NCI-H524 treated with DMSO at 0.1 percent for 48 hours (cell line): ENCODE data around the gene DNASE2.

Experiments used
- DNase-seq: peaks from one replicate; lab custom pipeline; 2025; lab: John Stamatoyannopoulos, UW

DNASE2 gene

DNA sequence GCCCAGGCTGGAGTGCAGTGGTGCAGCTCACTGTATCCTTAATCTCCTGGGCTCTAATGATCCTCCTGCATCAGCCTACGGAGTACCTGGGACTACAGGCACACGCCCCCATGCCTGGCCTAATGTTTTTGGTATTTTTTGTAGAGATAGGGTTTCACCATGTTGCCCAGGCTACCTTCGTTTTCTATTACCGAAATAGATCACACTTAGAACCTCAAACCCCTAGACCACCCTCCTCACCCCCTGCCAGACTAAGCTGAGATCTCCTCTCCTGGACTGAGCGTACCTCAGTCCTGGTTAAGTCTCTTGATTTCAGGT, 5.4 kb upstream of the DNASE2 start:
- DNase-seq = no peak

DNA sequence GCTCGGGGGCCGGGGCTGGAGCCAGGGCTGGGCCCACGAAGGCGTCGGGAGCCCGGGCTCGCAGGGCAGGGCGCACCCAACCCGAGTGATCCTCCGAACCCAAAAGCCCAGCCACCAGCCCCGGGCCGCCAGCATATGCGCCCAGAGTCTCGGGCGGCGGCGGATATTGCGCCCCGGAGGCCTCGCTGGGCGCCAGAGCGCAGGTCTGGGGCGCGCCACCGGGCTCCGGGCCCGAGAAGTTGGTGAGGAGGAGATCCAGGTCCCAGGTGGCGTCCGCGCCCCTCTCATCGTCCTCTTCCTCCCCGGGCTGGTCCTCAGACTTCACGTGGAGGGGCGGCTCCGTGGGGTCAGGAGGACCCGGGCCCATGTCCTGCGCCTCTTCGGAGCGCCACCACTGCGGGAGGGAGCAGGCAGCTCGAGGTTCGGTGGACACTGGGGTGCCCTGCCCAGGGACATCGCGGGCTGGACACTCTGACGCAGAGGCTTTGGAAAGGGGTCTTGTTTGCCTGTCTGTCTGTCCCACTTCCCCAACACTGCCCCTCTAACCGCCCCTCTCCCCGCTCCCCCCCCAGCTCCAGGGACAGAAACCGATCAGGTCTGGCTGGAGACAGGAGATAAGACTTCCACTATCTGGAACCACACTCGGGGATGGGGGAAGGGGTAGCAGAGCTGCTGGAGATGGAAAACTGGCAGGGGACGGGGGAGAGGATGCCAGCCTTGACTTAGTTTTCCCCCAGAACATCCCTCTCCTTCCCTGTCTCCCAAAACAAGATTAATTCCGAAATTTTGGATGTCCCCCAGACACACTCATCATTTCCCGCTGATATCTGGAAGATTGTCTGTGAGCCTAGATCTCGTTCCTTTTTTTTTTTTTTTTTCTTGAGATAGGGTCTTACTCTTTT, 4.8 kb upstream of the DNASE2 start:
- DNase-seq = no peak

DNA sequence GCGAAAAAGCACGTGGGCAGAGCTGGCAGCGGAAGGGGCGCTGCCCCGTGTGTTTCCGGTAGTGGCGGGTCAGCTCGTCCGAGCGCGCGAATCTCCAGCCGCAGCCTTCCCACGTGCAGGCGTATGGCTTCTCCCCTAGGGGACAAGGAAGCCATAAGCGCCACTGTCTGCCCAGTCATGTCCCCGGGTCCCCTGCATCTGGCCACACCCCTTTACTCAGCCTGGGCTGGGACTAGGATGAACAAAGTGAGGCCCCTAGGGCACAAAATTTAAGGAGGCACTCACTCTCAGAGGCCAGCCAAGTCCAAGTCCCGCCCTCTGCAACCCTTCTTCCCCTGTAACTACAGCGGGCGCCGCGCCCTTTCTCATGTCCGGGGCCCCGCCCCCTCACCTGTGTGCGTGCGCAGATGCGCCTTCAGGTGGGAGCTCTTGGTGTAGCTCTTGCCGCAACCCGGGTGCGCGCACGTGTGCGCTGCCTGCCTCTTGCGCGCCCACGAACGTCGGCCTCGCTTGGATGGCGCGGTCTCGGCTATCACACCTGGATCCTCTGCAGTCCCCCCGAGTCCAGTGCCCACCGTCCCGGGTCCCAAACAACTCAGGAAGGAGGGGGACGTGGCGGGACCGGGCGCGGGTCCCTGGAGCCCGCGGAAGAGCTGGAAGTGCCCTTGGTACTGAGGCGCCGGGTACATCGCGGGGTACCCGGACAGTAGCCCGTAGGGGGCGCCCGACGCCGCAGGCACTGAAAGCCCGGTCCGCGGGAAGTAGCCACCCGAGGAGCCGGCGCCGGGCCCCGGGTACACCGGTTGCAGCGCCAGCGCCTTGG, 3.9 kb upstream of the DNASE2 start:
- no peak for DNase-seq

DNA sequence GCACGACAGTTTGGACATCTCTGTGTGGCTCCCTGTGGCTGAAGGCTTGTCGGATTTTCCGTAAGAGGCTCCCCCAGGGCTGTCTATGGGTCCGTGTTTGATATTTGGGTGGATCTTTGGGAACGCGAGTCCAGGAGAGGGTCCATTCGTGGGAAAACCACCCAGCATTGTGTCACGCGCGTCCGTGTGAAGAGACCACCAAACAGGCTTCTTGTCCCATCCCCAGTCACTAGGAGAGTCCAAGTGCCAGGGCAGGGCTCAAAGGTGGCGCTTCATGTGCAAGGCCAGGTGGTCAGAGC, 3.3 kb upstream of the DNASE2 start:
- DNase-seq = no peak

DNA sequence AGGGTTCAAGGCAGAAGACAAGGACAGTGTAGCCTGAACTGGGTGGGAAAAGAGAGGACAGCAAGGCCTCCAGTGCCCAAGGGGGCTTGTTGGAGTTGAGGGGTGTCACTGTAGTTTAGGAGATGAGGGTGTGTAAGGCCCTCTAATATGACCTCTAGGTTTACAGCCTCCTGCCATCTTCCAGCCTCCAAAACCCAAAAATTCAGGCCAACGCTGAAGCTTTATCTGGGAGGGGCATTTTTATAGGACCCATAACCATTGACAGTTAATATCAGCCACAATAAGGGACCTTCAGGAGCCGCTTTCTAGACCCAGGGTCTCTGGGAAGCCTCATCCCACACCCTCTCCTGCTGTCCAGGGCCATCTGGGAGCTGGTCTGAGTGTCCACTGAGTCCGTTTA, 3.0 kb upstream of the DNASE2 start:
- no peak for DNase-seq

DNA sequence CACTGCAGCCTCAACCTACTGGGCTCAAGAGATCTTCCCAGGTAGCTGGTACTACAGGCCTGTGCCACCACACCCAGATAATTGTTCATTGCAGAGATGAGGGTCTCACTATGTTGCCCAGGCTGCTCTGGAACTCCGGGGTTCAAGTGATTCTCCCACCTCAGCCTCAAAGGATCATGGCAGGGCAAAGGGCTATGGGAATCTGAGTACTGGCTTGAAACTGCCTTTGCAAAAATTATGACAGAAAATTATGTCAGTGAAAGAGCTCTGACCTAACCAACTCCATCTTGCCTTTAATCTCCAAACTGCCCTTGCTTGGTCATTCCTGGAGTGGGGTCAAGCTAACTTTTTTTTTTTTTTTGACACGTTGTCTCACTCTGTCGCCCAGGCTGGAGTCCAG, 1.3 kb upstream of the DNASE2 start:
- no peak for DNase-seq

DNA sequence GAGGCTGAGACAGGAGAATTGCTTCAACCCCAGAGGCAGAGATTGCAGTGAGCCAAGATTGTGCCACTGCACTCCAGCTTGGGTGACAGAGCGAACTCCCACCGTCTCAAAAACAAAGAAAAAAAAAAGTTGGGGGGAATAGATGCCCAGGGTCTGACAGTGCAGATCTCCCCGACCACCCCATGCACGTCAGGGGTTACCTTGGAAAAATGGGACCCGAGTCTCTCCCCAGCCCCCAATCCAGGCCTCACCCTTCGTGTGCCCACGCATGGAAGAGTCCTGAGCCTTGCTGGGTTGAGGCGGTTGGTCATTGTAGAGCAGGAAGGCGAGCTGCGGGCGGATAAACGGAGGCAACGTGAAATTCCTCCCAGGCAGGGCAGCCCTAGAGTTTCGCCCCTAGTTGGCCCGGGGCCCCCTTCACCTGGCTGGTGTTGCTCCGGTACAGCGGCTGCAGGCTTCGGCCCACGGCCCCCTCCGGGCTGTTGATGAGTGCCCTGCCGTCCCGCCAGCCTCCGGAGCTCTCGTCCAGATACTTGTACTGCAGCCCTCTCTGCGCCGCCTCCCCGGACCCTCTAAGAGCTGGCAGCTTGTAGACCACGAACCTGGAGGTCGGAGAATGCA, 588 bp downstream of the DNASE2 start:
- DNase-seq = no peak

DNA sequence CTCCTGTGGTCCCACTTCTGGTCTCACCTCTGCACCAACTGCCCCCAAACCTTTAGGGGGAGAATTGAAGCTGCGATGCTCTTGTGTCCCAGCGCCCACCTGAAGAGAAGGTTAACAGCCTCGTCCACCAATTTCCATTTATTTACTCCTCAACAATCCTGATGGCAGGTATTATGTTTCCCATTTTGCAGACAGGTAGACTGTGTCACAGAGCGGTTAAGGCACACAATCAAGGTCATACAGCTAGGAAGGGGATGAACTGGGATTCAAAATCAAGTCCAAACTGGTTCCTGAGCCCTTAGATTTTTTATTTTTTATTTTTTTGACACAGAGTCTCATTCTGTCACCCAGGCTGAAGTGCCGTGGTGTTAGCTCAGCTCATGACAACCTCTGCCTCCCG, 6.2 kb downstream of the DNASE2 start:
- DNase-seq = no peak

DNA sequence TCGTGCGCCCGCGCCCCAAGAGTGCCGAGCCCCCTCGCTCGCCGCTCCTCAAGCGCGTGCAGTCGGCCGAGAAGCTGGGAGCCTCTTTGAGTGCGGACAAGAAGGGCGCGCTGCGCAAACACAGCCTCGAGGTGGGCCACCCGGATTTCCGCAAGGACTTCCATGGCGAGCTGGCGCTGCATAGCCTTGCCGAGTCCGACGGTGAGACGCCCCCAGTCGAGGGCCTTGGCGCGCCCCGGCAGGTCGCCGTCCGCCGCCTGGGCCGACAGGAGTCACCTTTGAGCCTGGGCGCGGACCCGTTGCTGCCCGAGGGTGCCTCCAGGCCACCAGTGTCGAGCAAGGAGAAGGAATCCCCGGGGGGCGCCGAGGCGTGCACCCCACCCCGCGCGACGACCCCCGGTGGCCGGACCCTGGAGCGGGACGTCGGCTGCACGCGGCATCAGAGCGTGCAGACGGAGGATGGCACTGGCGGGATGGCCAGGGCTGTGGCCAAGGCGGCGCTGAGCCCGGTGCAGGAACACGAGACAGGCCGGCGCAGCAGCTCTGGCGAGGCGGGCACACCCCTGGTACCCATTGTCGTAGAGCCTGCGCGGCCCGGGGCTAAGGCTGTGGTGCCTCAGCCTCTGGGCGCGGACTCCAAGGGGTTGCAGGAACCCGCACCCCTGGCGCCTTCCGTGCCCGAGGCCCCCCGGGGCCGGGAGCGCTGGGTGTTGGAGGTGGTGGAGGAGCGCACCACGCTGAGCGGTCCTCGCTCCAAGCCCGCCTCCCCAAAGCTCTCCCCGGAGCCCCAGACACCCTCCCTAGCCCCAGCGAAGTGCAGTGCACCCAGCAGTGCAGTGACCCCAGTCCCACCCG, 7.1 kb downstream of the DNASE2 start:
- no peak for DNase-seq

DNA sequence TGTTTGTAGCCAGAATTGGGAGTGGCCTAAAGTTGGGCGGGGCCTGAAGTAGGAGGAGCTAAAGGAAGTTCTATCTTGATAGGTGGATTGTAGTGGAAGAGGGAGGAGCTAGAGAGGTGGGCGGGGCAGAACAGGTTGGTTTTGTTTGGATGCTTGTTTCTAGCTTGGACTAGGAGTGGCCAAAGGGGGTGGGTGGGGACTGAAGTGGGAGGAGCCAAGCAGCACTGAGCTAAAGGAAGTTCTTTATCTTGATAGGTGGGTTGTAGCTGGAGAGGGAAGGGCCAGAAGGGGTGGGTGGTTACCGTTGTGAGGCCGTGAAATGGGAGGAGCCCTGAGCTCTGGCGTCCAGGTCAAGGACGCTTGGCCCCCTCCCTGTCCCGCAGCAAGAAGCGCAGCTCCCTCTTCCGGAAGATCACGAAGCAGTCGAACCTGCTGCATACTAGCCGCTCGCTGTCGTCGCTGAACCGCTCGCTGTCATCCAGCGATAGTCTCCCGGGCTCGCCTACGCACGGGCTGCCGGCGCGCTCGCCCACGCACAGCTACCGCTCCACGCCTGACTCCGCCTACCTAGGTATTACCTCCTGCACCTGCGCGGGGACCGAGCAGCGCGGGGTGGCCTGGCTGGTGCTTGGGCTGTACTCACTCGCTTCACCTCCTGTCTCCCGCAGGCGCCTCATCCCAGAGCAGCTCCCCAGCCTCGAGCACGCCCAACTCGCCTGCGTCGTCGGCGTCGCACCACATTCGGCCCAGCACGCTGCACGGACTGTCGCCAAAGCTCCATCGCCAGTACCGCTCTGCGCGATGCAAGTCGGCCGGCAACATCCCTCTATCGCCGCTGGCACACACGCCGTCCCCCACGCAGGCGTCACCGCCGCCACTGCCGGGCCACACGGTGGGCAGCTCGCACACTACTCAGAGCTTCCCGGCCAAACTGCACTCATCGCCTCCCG, 8.0 kb downstream of the DNASE2 start:
- DNase-seq = no peak

DNA sequence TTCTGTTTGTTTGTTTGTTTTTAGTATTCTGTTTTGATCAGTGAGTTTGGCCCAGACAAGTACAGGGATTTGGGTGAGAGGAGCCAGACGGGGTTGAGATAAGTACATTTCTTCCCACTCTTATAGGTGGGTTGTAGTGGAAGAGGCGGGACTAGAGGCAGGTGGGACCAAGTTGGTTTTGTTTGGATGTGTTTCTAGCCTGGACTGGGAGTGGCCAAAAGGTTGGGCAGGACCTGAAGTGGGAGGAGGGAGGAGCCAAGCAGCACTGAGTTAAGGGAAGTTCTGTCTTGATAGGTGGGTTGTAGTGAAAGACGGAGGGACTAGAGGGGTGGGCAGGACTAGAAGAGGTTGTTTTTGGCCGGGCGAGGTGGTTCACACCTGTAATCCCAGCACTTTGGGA, 9.0 kb downstream of the DNASE2 start:
- DNase-seq = no peak

DNA sequence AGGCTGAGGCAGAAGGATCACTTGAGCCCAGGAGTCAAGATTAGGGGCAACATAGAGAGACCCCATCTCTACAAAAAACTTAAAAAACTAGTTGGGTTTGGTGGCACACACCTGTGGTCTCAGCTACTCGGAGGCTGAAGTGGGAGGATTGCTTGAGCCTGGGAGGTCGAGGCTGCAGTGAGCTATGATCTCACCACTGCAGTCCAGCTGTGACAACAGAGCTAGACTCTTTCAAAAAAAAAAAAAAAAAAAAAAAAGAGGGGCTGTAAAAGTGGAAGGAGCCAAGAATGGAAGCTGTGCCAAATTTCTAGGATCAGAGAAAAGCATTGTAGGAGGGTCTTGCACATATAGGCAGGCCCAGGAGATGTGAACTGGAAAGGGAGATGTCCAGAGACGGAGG, 9.6 kb downstream of the DNASE2 start:
- DNase-seq = no peak

DNA sequence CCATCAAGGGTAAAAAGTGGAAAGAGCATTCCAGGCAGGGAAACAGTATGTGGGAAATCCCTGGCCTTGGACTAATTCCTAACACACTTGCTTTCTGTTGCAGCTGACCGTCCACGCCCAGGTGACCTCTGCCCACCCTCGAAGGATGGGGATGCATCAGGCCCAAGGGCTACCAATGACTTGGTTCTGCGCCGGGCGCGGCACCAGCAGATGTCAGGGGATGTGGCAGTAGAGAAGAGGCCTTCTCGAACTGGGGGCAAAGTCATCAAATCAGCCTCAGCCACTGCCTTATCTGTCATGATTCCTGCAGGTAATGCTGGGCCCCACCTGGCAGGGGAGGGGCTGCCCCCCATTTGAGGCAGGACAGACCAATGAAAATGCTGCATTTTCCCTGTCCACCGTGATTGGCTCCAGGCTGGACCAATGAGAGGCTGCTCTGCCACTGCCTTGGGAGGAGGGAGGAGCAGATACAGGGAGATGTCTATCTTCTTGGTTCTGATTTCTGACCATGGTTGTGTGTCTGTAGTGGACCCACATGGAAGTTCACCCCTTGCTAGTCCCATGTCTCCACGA, 12.6 kb downstream of the DNASE2 start:
- DNase-seq = no peak

DNA sequence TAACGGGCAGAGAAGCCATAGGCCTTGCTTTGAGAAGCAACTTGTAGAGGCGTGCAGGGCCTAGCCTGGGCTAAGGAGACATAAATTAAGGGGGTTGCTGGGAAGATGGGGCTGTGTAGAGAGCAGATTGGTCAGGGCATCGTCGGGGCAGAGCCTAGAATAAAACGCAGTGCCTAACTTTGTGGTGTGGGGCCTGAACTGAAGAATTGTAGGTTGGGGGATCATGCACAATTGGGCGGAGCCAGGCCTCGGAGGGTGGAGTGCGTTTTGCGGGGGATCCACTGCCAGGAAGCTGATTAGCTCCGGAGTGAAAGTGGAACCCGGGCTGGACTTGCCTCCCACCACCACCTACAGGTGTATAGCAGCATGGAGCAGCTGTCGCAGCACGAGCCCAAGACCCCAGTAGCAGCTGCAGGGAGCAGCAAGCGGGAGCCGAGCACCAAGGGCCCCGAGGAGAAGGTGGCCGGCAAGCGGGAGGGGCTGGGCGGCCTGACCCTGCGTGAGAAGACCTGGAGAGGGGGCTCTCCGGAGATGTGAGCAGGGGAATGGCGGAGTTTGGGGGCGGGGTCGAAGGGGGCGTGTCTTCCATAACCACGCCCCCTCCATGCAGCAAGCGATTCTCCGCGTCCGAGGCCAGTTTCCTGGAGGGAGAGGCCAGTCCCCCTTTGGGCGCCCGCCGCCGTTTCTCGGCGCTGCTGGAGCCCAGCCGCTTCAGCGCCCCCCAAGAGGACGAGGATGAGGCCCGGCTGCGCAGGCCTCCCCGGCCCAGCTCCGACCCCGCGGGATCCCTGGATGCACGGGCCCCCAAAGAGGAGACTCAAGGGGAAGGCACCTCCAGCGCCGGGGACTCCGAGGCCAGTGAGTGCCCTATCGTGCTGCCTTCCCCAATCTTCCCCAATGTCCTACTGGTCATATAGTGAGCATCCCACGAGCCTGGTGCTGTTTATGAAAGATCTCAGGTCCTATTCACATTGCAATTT, 13.8 kb downstream of the DNASE2 start:
- no peak for DNase-seq

DNA sequence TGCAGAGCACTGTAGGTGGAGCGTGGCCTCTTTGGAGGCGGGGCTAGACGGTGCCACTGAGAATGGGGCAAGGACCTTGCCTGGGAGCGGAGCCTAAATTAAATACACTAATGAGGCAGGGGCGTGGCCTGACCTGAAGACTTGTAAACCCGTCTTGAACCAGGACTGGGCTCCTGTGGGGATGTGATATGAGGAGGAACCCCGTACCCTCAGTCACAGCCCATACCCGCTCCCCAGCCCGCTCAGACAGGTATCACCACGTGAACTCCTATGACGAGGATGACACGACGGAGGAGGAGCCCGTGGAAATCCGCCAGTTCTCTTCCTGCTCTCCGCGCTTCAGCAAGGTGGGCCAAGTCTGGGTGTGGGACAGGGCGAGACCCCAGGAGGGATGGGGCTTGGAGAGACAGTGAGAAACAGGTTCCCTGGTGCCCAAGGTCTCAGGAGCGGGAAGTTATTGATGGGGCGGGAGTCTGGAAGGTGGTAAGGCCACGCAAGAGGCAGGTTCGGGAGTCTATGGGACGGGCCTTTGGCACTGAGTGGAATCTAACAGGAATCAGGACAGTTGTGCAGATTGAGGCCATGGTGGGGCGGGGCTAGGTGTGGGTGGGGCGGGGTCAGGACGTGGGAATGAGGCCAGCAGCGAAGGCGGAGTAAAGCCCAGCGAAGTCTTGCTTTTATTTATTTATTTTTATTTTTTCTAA, 14.7 kb downstream of the DNASE2 start:
- no peak for DNase-seq

DNA sequence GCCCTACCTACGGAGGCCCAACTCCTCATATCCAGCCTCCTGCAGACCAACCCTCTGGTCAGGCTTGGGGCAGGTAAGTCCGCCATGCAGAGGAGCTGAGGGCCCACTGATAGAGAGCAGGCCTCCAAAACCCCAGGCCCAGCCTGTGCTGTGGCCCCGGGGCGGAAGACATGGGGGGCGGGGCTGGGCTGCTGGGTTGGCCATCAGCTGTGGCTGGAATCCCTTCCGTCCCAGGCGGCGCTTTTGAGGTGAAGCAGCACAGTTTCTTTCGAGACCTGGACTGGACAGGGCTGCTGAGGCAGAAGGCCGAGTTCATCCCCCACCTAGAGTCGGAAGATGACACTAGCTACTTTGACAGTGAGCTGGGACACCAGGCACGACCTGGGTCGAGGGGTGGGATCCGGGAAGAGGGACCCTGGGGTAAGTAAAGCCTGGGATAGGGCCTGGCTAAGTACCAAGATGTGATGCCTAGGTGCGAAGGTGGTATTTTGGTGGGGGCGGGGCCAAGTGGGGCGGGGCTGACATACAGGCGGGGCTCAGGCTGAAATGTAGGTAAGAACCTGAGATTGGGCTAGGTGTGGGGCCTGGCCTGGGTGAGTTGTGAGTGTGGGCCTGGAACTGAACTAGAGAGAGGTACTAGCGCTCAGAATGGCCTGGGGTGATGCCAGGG, 15.4 kb downstream of the DNASE2 start:
- no peak for DNase-seq

DNA sequence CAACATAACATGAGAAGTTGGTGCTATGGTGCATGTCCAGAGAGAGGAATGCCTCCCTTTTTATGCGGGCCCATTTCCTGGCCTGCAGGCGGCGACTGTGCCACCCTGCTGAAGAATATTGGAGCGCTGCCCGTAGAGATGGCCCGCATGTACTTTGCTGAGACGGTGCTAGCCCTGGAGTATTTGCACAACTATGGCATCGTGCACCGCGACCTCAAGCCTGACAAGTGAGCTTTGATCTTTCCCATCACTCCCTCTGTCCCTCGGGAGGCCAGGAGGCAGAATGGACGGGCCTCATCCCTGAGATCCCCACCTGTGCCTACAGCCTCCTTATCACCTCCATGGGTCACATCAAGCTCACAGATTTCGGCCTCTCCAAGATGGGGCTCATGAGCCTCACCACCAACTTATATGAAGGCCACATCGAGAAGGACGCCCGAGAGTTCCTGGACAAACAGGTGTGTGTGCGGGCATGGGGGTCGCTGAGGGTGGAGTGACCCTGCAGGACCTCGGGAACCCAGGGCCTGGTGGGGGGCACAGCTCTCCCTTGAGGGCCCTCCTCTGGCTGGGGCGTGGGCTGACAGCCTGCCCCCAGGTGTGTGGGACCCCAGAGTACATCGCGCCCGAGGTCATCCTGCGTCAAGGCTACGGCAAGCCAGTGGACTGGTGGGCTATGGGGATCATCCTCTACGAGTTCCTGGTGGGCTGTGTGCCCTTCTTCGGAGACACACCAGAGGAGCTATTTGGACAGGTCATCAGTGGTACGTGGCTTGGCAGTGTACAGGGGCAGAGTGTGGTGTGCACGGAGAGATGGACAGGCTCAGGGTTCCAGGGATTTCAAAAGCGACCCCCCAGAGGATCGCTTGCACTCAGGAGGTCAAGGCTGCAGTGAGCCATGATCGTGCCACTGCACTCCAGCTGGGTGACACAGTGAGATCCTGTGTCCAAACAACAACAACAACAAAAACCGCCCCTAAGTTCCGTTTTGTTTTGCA, 16.2 kb downstream of the DNASE2 start:
- no peak for DNase-seq
